Activated CD8-positive, alpha-beta memory T cell treated with anti-CD3 and anti-CD28 coated beads for 48 hours (primary cell): Measurements from ENCODE around the gene CA9.

Experiments
- DNase-seq, 3 experiments: peaks; one replicate each; pipeline ENCODE4 v3.0.0-alpha.2; 2020; ENCODE audit warnings: low read depth in 2 of 3, low spot score in 2 of 3

CA9 gene

GRCh38 chr9:35714579-35715252 lies 41.0 kb downstream of the CA9 start:
- DNase-seq = no peak

GRCh38 chr9:35716230-35716629 lies 42.5 kb downstream of the CA9 start:
- DNase-seq = no peak

GRCh38 chr9:35717132-35717870 lies 43.6 kb downstream of the CA9 start:
- no peak for DNase-seq

- DNase-seq = no peak
These were observed 45.2 kb downstream of the CA9 start for GRCh38 chr9:35718721-35719511.

- DNase-seq = no peak
These were observed 45.8 kb downstream of the CA9 start for GRCh38 chr9:35719546-35719945.

GRCh38 chr9:35723426-35723825 lies 49.7 kb downstream of the CA9 start:
- no peak for DNase-seq

- DNase-seq = no peak
These were observed 50.2 kb downstream of the CA9 start for GRCh38 chr9:35723908-35724307.

GRCh38 chr9:35725362-35725761 lies 51.6 kb downstream of the CA9 start:
- no peak for DNase-seq

- no peak for DNase-seq
These were observed 53.2 kb downstream of the CA9 start for GRCh38 chr9:35726931-35727330.

- DNase-seq = no peak
These were observed 53.9 kb downstream of the CA9 start for GRCh38 chr9:35727676-35728040.

GRCh38 chr9:35728041-35728971 lies 54.6 kb downstream of the CA9 start:
- peak in 1 of 3 experiments; percentile 31 for DNase-seq

GRCh38 chr9:35729101-35729500 lies 55.4 kb downstream of the CA9 start:
- no peak for DNase-seq

- no peak for DNase-seq
These were observed 56.2 kb downstream of the CA9 start for GRCh38 chr9:35729700-35730485.

- no peak for DNase-seq
These were observed 56.7 kb downstream of the CA9 start for GRCh38 chr9:35730486-35730854.
